Activated CD8-positive, alpha-beta T cell treated with anti-CD3 and anti-CD28 coated beads for 36 hours (primary cell): ENCODE results near the gene CRACR2A. TPM values are rescaled to one million over a fixed set of nuclear protein-coding genes. Genes with fewer than 3 reads are reported as not detected.

Source experiments
- ATAC-seq: fragments of 200-7000 bp; cut with Tn5 transposase; one replicate; pipeline ENCODE4 v1.10.0; 2021; ENCODE audit warnings: mild to moderate bottlenecking, moderate library complexity
- CTCF ChIA-PET: fragments of 350-600 bp; sonication (Branson Sonifier 250); formaldehyde crosslinking; loops from one replicate; lab custom pipeline; 2021; ENCODE audit warnings: antibody characterized with exemption; lab: Charles Lee
- POLR2A ChIA-PET: fragments of 350-600 bp; sonication (Branson Sonifier 250); formaldehyde crosslinking; loops from one replicate; lab custom pipeline; 2021; ENCODE audit warnings: antibody characterized with exemption; lab: Charles Lee
- DNase-seq: peaks from one replicate; pipeline ENCODE4 v3.0.0-alpha.2; 2020
- H3K27ac Mint-ChIP-seq: one replicate; pipeline ENCODE4 v1.8.0; 2021; ENCODE audit warnings: mild to moderate bottlenecking, mixed read lengths
- H3K27me3 Mint-ChIP-seq: one replicate; pipeline ENCODE4 v1.8.0; 2021; ENCODE audit warnings: mixed read lengths
- H3K36me3 Mint-ChIP-seq: one replicate; pipeline ENCODE4 v1.8.0; 2021; ENCODE audit warnings: low read depth, mixed read lengths
- H3K4me1 Mint-ChIP-seq: one replicate; pipeline ENCODE4 v1.8.0; 2021; ENCODE audit warnings: low read depth, mixed read lengths
- H3K4me3 Mint-ChIP-seq: one replicate; pipeline ENCODE4 v1.8.0; 2021; ENCODE audit warnings: mild to moderate bottlenecking, moderate library complexity, mixed read lengths
- H3K9me3 Mint-ChIP-seq: one replicate; pipeline ENCODE4 v1.8.0; 2021; ENCODE audit warnings: mixed read lengths
- CTCF ChIP-seq: fragments of 200-600 bp; IDR thresholded peaks from one replicate; pipeline ENCODE4 v1.8.0; 2022; ENCODE audit warnings: antibody characterized with exemption, mild to moderate bottlenecking
- intact Hi-C: fragments of 100-400 bp; cut with micrococcal nuclease; formaldehyde crosslinking; loops from one replicate; pipeline ENCODE4 v1.10.0; 2022
- total RNA-seq, 2 experiments: library from RNA; stranded (reverse); gene quantifications; one replicate each; pipeline ENCODE4 v1.2.3, GENCODE V29; 2021

The CRACR2A gene
- total RNA-seq, 2 experiments from 2014 or later: 21.2 to 24.7 TPM

DNA sequence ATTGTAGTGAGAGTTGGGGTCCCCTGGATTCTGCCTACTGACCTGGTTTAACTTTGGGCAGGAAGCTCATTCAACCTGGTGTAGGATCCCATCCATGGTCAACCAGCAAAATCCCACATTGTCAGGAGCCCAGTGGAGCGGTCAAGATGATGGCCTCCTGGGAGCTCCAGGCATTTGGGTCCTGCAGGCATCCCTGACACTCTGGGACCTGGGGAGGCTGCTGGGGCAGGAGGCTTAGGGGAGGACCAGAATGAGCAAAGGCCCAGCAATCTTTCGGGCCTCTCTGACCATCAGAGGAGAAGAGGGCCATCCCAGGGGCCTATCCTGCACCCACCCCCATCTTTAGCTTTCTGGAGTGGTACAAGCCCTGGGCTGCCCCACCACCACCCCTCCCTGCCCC lies 157.9 kb downstream of the CRACR2A start:
- H3K27me3 Mint-ChIP-seq: no peaks in the 10 kb centered on the region
- POLR2A ChIA-PET: no interaction called here
- no peaks in the 10 kb centered on the region for H3K4me1 Mint-ChIP-seq
- DNase-seq (no peak), ATAC-seq (no peak)
- intact Hi-C loops: no loop called here
- CTCF ChIA-PET: interaction anchor here (1.4 kb wide), 1 partner anchor 295 kb away, joined by 5 read pairs; no protein-coding TSS in a partner anchor
- H3K27ac Mint-ChIP-seq: no peak overlapping the region
- H3K9me3 Mint-ChIP-seq: no peaks in the 10 kb centered on the region
- no peak for TF ChIP-seq CTCF
- no peak overlapping the region for H3K4me3 Mint-ChIP-seq
- no peaks in the 10 kb centered on the region for H3K36me3 Mint-ChIP-seq

GRCh38 chr12:3593906-3594483 lies 158.9 kb downstream of the CRACR2A start:
- DNase-seq (no peak), ATAC-seq (no peak)
- ChIA-PET POLR2A (no interaction called here), CTCF (interaction anchor here (1.4 kb wide), 1 partner anchor 294 kb away, joined by 5 read pairs; no protein-coding TSS in a partner anchor)
- Mint-ChIP-seq H3K4me3 (no peak overlapping the region), H3K9me3 (no peaks in the 10 kb centered on the region), H3K27ac (no peak overlapping the region), H3K4me1 (no peaks in the 10 kb centered on the region), H3K36me3 (no peaks in the 10 kb centered on the region), H3K27me3 (no peaks in the 10 kb centered on the region)
- TF ChIP-seq CTCF: no peak
- intact Hi-C loops: no loop called here

GRCh38 chr12:3592856-3593625 lies 159.9 kb downstream of the CRACR2A start:
- POLR2A ChIA-PET: no interaction called here
- Mint-ChIP-seq H3K4me1 (no peaks in the 10 kb centered on the region), H3K9me3 (no peaks in the 10 kb centered on the region), H3K27ac (no peak overlapping the region), H3K36me3 (no peaks in the 10 kb centered on the region), H3K4me3 (no peak overlapping the region), H3K27me3 (peaks cover 3% of the 10 kb centered on the region)
- intact Hi-C loops: no loop called here
- ATAC-seq (no peak), DNase-seq (no peak)
- no peak for TF ChIP-seq CTCF
- CTCF ChIA-PET: no interaction called here

GRCh38 chr12:3589745-3590144 lies 163.2 kb downstream of the CRACR2A start:
- peaks cover 8% of the 10 kb centered on the region for H3K27me3 Mint-ChIP-seq
- no peak for TF ChIP-seq CTCF
- H3K9me3 Mint-ChIP-seq: no peaks in the 10 kb centered on the region
- no peaks in the 10 kb centered on the region for H3K4me1 Mint-ChIP-seq
- no peak for DNase-seq
- no peak overlapping the region for H3K27ac Mint-ChIP-seq
- no peak overlapping the region for H3K4me3 Mint-ChIP-seq
- POLR2A ChIA-PET: no interaction called here
- ATAC-seq: no peak
- intact Hi-C loops: no loop called here
- no peaks in the 10 kb centered on the region for H3K36me3 Mint-ChIP-seq
- CTCF ChIA-PET: interaction anchor here (0.5 kb wide), 1 partner anchor 1213 kb away, joined by 3 read pairs; no protein-coding TSS in a partner anchor

DNA sequence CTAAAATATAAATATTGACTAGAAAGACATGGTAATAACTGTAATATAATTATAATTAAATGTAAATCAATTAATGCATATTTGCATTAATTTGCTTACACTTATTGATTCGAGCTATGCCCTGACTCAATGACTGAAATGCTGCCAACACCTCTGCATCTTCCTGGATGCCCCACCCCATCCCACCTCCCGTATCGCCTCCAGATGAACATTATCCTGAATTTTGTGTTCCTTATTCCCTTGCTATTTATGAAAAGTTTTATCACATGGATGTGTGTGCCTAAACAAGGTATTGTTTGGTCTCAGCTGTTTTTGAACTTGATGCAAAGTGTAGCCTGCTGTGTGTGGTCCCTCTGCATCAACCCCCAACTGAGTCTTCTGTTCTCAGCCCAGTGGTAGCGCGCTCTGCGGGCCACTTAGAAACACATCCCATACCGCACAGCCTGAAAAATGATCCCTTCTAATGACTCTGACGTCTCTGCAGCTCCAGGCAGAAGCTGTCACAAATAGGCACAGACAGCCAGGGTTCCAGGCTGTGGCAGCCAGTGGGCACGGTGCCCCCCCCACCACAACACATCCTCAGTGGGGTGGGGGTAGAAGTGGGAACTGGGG lies 165.4 kb downstream of the CRACR2A start:
- H3K36me3 Mint-ChIP-seq: no peaks in the 10 kb centered on the region
- peaks cover 8% of the 10 kb centered on the region for H3K27me3 Mint-ChIP-seq
- intact Hi-C loops: no loop called here
- DNase-seq: no peak
- no peaks in the 10 kb centered on the region for H3K9me3 Mint-ChIP-seq
- H3K4me1 Mint-ChIP-seq: no peaks in the 10 kb centered on the region
- no peak overlapping the region for H3K27ac Mint-ChIP-seq
- POLR2A ChIA-PET: no interaction called here
- TF ChIP-seq CTCF: no peak
- H3K4me3 Mint-ChIP-seq: no peak overlapping the region
- CTCF ChIA-PET: no interaction called here
- no peak for ATAC-seq
